Stimulated activated naive B cell treated with anti-CD40 and anti-IgM and Interleukin-4, amounts not matched to agents 10 μg/mL and 1 μg/mL and 100 μg/mL, for 72 hours (primary cell): ENCODE data around the gene VIM.
"Not testable (repeated sequence)": the region's sequence is repeated elsewhere in the genome, so short reads cannot be mapped to it uniquely, and the experiment has no call there.

Experiments
- ATAC-seq, 2 donors: fragments of 150-1000 bp; cut with Tn5 transposase; replicated peaks; 2 replicates each; pipeline ENCODE4 v1.10.0; 2021; ENCODE audit warnings: moderate library complexity in 1 of 2
- DNase-seq: peaks from one replicate; pipeline ENCODE4 v3.0.0; 2021
- H3K27ac Mint-ChIP-seq: one replicate; pipeline ENCODE4 v1.8.0; 2022; ENCODE audit warnings: mild to moderate bottlenecking, mixed read lengths
- H3K27me3 Mint-ChIP-seq, 2 donors: one replicate each; pipeline ENCODE4 v1.8.0; 2022; ENCODE audit warnings: mixed read lengths in 2 of 2
- H3K36me3 Mint-ChIP-seq, 2 donors: one replicate each; pipeline ENCODE4 v1.8.0; 2022; ENCODE audit warnings: mixed read lengths in 2 of 2, mild to moderate bottlenecking in 1 of 2
- H3K4me1 Mint-ChIP-seq, 2 donors: one replicate each; pipeline ENCODE4 v1.8.0; 2022; ENCODE audit warnings: mixed read lengths in 2 of 2, mild to moderate bottlenecking in 1 of 2
- H3K4me3 Mint-ChIP-seq, 2 donors: one replicate each; pipeline ENCODE4 v1.8.0; 2022; ENCODE audit warnings: mild to moderate bottlenecking in 2 of 2, mixed read lengths in 2 of 2, moderate library complexity in 1 of 2
- H3K9me3 Mint-ChIP-seq, 2 donors: one replicate each; pipeline ENCODE4 v1.8.0; 2022; ENCODE audit warnings: mixed read lengths in 2 of 2, mild to moderate bottlenecking in 1 of 2

The VIM gene

GRCh38 chr10:17266549-17266948 is 38.5 kb downstream of the VIM start:
- not testable (repeated sequence) for ATAC-seq, H3K4me1 Mint-ChIP-seq, DNase-seq, H3K4me3 Mint-ChIP-seq, H3K27ac Mint-ChIP-seq, H3K36me3 Mint-ChIP-seq
- Mint-ChIP-seq H3K27me3 (peaks cover 4 to 14% of the 10 kb centered on the region in 2 donors), H3K9me3 (peaks cover 9 to 11% of the 10 kb centered on the region in 2 donors)

GRCh38 chr10:17272648-17273047 is 44.6 kb downstream of the VIM start:
- ATAC-seq (no peak), DNase-seq (no peak)
- Mint-ChIP-seq H3K27me3 (peaks cover 9 to 15% of the 10 kb centered on the region in 2 donors), H3K9me3 (peaks cover 3 to 4% of the 10 kb centered on the region in 2 donors), H3K36me3 (no peaks in the 10 kb centered on the region), H3K4me3 (no peak overlapping the region), H3K4me1 (no peaks in the 10 kb centered on the region), H3K27ac (no peak overlapping the region)

- Mint-ChIP-seq H3K4me3 (no peak overlapping the region), H3K4me1 (no peaks in the 10 kb centered on the region), H3K27me3 (peaks cover 8 to 9% of the 10 kb centered on the region in 2 donors), H3K36me3 (no peaks in the 10 kb centered on the region), H3K27ac (no peak overlapping the region), H3K9me3 (peaks cover 3 to 4% of the 10 kb centered on the region in 2 donors)
- no peak for DNase-seq
- no peak for ATAC-seq
Measured at GRCh38 chr10:17273403-17273802, 45.4 kb downstream of the VIM start.

- Mint-ChIP-seq H3K36me3 (peaks cover 1 to 2% of the 10 kb centered on the region in 2 donors), H3K27me3 (peaks cover 5 to 6% of the 10 kb centered on the region in 2 donors)
Measured at GRCh38 chr10:17276756-17277424, 48.8 kb downstream of the VIM start.

GRCh38 chr10:17278607-17279240 is 50.7 kb downstream of the VIM start:
- H3K36me3 Mint-ChIP-seq: peaks cover 1 to 5% of the 10 kb centered on the region in 2 donors
- no peak for ATAC-seq

More at GRCh38 chr10:17276756-17277424, 48.8 kb downstream of the VIM start:
- no peak for ATAC-seq
- Mint-ChIP-seq H3K4me3 (no peak overlapping the region), H3K4me1 (no peaks in the 10 kb centered on the region), H3K9me3 (peaks cover 14 to 18% of the 10 kb centered on the region in 2 donors), H3K27ac (no peak overlapping the region)
- DNase-seq: no peak

GRCh38 chr10:17282311-17282710 is 54.3 kb downstream of the VIM start:
- ATAC-seq (no peak), DNase-seq (no peak)
- Mint-ChIP-seq H3K9me3 (peaks cover 20 to 22% of the 10 kb centered on the region in 2 donors), H3K27ac (no peak overlapping the region), H3K4me1 (no peaks in the 10 kb centered on the region), H3K4me3 (no peak overlapping the region), H3K27me3 (peaks cover 4 to 6% of the 10 kb centered on the region in 2 donors), H3K36me3 (peaks cover 1 to 5% of the 10 kb centered on the region in 2 donors)

More at GRCh38 chr10:17278607-17279240, 50.7 kb downstream of the VIM start:
- peaks cover 22 to 23% of the 10 kb centered on the region in 2 donors for H3K9me3 Mint-ChIP-seq
- H3K27me3 Mint-ChIP-seq: peaks cover 5 to 6% of the 10 kb centered on the region in 2 donors
- no peak for DNase-seq
- H3K4me1 Mint-ChIP-seq: no peaks in the 10 kb centered on the region
- no peak overlapping the region for H3K27ac Mint-ChIP-seq
- no peak overlapping the region for H3K4me3 Mint-ChIP-seq

GRCh38 chr10:17286562-17287550 is 58.8 kb downstream of the VIM start:
- H3K36me3 Mint-ChIP-seq: peaks cover 0 to 3% of the 10 kb centered on the region in 2 donors
- no peak overlapping the region for H3K27ac Mint-ChIP-seq
- no peak for ATAC-seq

More at GRCh38 chr10:17286562-17287550, 58.8 kb downstream of the VIM start:
- Mint-ChIP-seq H3K4me3 (no peak overlapping the region), H3K4me1 (no peaks in the 10 kb centered on the region), H3K9me3 (peaks cover 8 to 11% of the 10 kb centered on the region in 2 donors), H3K27me3 (peaks cover 14 to 20% of the 10 kb centered on the region in 2 donors)
- no peak for DNase-seq
